Dedifferentiated amniotic fluid mesenchymal stem cell (primary cell): ENCODE measurements around the gene AZU1.
A peak's percentile ranks its signal among the peaks of the same experiment; 100 is the strongest.
"Not testable (repeated sequence)": the region's sequence is repeated elsewhere in the genome, so short reads cannot be mapped to it uniquely, and the experiment has no call there.

ENCODE experiments used
- DNase-seq: peaks from one replicate; pipeline ENCODE4 v3.0.0-alpha.2; 2016; ENCODE audit errors: extremely low spot score

The AZU1 gene

DNA sequence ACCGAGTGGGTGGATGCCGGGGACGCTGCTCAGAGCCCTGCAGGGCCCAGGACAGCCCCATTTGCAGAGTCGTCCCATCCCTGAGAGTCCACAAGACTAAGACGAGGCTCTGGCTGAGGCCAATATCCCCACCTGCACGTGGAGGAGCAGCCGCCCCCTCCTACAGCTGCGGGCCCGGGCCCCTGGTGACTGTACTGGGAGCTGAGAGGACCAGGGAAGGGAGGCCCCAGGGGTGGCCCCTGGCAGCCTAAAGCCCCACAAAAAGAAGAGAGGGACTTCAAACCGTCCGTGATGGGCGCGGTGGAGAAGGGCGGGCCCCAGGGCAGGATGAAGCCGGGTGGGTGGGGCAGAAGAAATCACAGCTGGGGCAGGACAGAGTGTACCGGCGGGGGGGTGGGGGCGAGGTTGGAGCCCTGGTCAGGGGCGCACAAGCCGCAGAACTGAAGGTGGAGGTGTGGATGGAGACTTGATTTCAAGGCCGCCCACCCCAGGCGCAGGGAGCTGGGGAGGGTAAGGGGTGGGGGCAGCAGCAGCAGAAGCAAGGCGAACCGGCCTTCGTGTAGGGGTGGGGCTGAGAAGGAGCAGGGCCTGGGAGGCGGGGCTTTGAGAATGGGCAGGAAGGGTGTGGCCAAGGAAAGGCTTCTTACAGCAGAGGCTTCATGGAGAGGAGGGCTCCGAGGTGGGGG lies 44.8 kb downstream of the AZU1 start:
- peak; percentile 24 for DNase-seq

DNA sequence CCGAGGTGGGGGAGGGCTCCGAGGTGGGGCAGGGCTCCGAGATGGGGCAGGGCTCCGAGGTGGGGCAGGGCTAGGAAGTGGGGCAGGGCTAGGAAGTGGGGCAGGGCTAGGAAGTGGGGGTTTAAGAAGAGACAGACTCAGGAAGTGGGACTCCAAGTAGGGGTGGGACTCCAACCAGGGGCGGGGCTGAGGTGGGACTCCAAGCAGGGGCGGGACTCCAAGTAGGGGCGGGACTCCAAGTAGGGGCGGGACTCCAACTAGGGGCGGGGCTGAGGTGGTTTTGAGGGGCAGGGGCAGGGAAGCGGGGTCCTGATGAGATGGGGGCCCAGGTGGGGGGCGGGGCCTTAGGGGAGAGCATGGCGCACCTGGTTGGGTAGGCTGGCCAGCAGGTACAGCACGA lies 45.4 kb downstream of the AZU1 start:
- no peak for DNase-seq

- DNase-seq: no peak
These were observed 46.0 kb downstream of the AZU1 start for GRCh38 chr19:873561-874041.

- DNase-seq: no peak
These were observed 47.7 kb downstream of the AZU1 start for GRCh38 chr19:875265-875879.

GRCh38 chr19:876089-876488 lies 48.5 kb downstream of the AZU1 start:
- DNase-seq: no peak

DNA sequence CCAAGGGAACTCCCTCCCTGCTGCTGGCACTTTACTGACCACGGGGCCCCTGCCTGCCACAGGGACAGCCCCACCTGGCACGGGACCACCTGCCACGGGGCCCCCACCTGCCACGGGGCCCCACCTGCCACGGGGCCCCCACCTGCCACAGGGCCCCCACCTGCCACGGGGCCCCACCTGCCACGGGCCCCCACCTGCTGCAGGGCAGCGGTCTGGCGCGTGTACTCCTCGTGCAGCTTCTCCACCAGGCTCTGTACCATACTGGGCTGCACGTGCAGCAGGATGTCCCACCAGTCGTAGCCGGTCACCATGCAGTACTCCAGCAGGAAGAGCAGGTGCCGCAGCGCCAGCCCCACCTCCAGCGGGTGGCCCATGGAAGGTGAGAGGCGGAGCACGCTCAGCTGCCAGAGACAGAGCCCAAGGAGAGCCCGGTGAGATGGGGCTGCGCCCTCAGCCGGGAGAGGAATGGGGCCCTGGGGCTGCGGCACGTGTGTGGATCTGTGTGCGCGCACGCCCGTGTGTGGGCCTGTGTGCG lies 49.2 kb downstream of the AZU1 start:
- DNase-seq: no peak

DNA sequence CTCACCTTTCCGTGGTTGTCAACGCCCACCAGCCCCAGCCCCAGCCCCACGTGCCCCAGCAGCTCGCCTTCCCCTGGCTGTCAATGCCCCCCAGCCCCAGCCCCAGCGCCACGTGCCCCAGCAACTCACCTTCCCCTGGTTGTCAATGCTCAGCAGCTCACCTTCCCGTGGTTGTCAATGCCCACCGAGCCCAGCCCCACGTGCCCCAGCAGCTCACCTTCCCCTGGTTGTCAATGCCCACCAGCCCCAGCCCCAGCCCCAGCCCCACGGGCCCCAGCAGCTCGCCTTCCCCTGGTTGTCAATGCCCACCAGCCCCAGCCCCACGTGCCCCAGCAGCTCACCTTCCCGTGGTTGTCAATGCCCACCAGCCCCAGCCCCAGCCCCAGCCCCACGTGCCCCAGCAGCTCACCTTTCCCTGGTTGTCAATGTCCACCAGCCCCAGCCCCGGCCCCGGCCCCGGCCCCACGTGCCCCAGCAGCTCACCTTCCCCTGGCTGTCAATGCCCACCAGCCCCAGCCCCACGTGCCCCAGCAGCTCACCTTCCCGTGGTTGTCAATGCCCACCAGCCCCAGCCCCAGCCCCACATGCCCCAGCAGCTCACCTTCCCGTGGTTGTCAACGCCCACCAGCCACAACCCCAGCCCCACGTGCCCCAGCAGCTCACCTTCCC lies 50.5 kb downstream of the AZU1 start:
- DNase-seq: not testable (repeated sequence)

DNA sequence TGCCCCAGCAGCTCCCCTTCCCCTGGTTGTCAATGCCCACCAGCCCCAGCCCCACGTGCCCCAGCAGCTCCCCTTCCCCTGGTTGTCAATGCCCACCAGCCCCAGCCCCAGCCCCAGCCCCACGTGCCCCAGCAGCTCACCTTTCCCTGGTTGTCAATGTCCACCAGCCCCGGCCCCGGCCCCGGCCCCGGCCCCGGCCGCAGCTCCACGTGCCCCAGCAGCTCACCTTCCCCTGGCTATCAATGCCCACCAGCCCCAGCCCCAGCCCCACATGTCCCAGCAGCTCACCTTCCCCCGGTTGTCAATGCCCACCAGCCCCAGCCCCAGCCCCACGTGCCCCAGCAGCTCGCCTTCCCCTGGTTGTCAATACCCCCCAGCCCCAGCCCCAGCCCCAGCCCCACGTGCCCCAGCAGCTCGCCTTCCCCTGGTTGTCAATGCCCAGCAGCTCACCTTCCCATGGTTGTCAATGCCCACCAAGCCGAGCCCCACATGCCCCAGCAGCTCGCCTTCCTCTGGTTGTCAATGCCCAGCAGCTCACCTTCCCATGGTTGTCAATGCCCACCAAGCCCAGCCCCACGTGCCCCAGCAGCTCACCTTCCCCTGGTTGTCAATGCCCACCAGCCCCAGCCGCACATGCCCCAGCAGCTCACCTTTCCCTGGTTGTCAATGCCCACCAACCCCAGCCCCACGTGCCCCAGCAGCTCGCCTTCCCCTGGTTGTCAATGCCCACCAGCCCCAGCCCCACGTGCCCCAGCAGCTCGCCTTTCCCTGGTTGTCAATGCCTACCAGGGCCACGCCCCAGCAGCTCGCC lies 51.3 kb downstream of the AZU1 start:
- not testable (repeated sequence) for DNase-seq

GRCh38 chr19:879711-880438 lies 52.2 kb downstream of the AZU1 start:
- no peak for DNase-seq
